ENCODE results near the gene TRIM10.

DNA sequence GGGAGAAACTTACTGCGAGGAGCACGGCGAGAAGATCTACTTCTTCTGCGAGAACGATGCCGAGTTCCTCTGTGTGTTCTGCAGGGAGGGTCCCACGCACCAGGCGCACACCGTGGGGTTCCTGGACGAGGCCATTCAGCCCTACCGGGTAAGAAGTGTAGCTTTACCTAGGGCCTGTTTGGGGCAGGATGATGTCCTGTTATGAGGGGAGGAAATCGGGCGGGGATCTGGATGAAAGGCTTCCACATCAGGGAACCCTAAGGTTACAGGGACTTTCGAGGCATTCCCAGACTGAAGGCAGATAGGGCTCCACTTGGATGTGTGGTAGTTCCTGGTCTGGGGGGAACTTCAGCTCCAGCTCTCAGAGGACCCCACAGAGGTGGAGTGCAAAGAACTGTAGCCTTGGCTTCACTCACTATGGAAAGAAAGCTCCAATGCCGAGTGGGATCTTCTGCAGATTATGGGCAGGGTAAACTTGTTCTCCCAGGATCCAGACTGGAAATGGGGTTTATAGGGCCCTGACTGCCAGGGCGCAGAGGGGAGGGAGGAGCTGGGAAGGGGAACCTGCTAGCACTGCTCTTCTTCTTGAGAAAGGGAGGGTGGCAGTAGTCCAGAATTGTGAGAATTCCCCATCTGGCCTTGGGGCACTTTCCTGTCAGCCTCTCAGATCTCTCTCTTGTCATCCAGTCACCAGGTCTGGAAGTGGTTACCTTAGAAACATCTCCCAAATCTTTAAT lies 3.1 kb upstream of the TRIM10 start:
- TF ChIP-seq, protein P1, sequence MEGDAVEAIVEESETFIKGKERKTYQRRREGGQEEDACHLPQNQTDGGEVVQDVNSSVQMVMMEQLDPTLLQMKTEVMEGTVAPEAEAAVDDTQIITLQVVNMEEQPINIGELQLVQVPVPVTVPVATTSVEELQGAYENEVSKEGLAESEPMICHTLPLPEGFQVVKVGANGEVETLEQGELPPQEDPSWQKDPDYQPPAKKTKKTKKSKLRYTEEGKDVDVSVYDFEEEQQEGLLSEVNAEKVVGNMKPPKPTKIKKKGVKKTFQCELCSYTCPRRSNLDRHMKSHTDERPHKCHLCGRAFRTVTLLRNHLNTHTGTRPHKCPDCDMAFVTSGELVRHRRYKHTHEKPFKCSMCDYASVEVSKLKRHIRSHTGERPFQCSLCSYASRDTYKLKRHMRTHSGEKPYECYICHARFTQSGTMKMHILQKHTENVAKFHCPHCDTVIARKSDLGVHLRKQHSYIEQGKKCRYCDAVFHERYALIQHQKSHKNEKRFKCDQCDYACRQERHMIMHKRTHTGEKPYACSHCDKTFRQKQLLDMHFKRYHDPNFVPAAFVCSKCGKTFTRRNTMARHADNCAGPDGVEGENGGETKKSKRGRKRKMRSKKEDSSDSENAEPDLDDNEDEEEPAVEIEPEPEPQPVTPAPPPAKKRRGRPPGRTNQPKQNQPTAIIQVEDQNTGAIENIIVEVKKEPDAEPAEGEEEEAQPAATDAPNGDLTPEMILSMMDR (IDR thresholded peaks at IDR 0.05; ENCODE audit: low read depth, low read length), result no peak
- TF ChIP-seq POLR2A (IDR thresholded peaks at IDR 0.05; ENCODE audit: extremely low read depth, insufficient read length), result no peak
- TF ChIP-seq, protein P2, sequence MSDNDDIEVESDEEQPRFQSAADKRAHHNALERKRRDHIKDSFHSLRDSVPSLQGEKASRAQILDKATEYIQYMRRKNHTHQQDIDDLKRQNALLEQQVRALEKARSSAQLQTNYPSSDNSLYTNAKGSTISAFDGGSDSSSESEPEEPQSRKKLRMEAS (IDR thresholded peaks at IDR 0.05; ENCODE audit: low read depth, low read length), result no peak

Data from NB4 (cell line).